ENCODE data around the gene SCUBE1. TPM values are rescaled to one million over a fixed set of nuclear protein-coding genes. Genes with fewer than 3 reads are reported as not detected.

SCUBE1 gene
- total RNA-seq, 4 donors from 2014 or later, result 0.68 to 6.4 (median 1.7) TPM

- H3K36me3 ChIP-seq, result no peaks in the 10 kb centered on the region
- TF ChIP-seq EP300 (IDR thresholded peaks at IDR 0.05; ENCODE audit: low read depth) (no peak), CTCF (IDR thresholded peaks at IDR 0.05) (no peak), POLR2AphosphoS5 (IDR thresholded peaks at IDR 0.05) (no peak), POLR2A (IDR thresholded peaks at IDR 0.05) (no peak)
- 97 to 100% methylated on average over 1 to 6 of the region's 6 CpGs for WGBS, 2 donors (ENCODE audit: low coverage in 1 of 2)
- H3K27ac ChIP-seq, result no peak overlapping the region
- H3K9me3 ChIP-seq, result no peaks in the 10 kb centered on the region
- intact Hi-C loops (cut with DNase I; ENCODE audit: low total_unique reads), result no loop called here
- no peaks in the 10 kb centered on the region for H3K4me1 ChIP-seq
- H3K4me3 ChIP-seq, result no peak overlapping the region
- H3K27me3 ChIP-seq, result no peaks in the 10 kb centered on the region
- DNase-seq, result no peak
- in situ Hi-C loops (cut with MboI; ENCODE audit: low pct_ligation_motif_present in 1 of 4, low pct_unique_long_range_greater_than_20kb in 1 of 4, low sequenced_read_pairs in 3 of 4), result no loop called here
Measured at GRCh38 chr22:43242627-43243026, 100.5 kb downstream of the SCUBE1 start.

GRCh38 chr22:43241699-43242386 is 101.3 kb downstream of the SCUBE1 start:
- Histone ChIP-seq H3K9me3 (no peaks in the 10 kb centered on the region), H3K4me3 (no peak overlapping the region), H3K27ac (no peak overlapping the region), H3K36me3 (no peaks in the 10 kb centered on the region), H3K4me1 (no peaks in the 10 kb centered on the region), H3K27me3 (no peaks in the 10 kb centered on the region)
- in situ Hi-C loops (cut with MboI; ENCODE audit: low pct_ligation_motif_present in 1 of 4, low pct_unique_long_range_greater_than_20kb in 1 of 4, low sequenced_read_pairs in 3 of 4) (no loop called here), intact Hi-C loops (cut with DNase I; ENCODE audit: low total_unique reads) (no loop called here)
- no peak for DNase-seq
- 88% methylated on average over 12 of the region's 14 CpGs; no CpG with 5 or more reads in 1 of the 2 donors for WGBS, 2 donors (ENCODE audit: low coverage in 1 of 2)
- no peak for TF ChIP-seq POLR2AphosphoS5 (IDR thresholded peaks at IDR 0.05)
- no peak for TF ChIP-seq CTCF (IDR thresholded peaks at IDR 0.05)
- TF ChIP-seq POLR2A (IDR thresholded peaks at IDR 0.05), result no peak
- TF ChIP-seq EP300 (IDR thresholded peaks at IDR 0.05; ENCODE audit: low read depth), result no peak

GRCh38 chr22:43241138-43241597 is 102.0 kb downstream of the SCUBE1 start:
- no peak for DNase-seq
- Histone ChIP-seq H3K27me3 (no peaks in the 10 kb centered on the region), H3K4me1 (no peaks in the 10 kb centered on the region), H3K27ac (no peak overlapping the region), H3K4me3 (no peak overlapping the region), H3K36me3 (no peaks in the 10 kb centered on the region), H3K9me3 (no peaks in the 10 kb centered on the region)
- WGBS, 2 donors (ENCODE audit: low coverage in 1 of 2), result 62% methylated on average over 12 of the region's 15 CpGs; no CpG with 5 or more reads in 1 of the 2 donors
- intact Hi-C loops (cut with DNase I; ENCODE audit: low total_unique reads) (no loop called here), in situ Hi-C loops (cut with MboI; ENCODE audit: low pct_ligation_motif_present in 1 of 4, low pct_unique_long_range_greater_than_20kb in 1 of 4, low sequenced_read_pairs in 3 of 4) (no loop called here)
- TF ChIP-seq CTCF (IDR thresholded peaks at IDR 0.05) (no peak), EP300 (IDR thresholded peaks at IDR 0.05; ENCODE audit: low read depth) (no peak), POLR2A (IDR thresholded peaks at IDR 0.05) (no peak), POLR2AphosphoS5 (IDR thresholded peaks at IDR 0.05) (no peak)

- TF ChIP-seq CTCF (IDR thresholded peaks at IDR 0.05) (no peak), POLR2A (IDR thresholded peaks at IDR 0.05) (no peak), EP300 (IDR thresholded peaks at IDR 0.05; ENCODE audit: low read depth) (no peak), POLR2AphosphoS5 (IDR thresholded peaks at IDR 0.05) (no peak)
- WGBS, 2 donors (ENCODE audit: low coverage in 1 of 2), result 74 to 84% methylated on average over 3 to 7 of the region's 7 CpGs
- H3K4me1 ChIP-seq, result no peaks in the 10 kb centered on the region
- H3K36me3 ChIP-seq, result no peaks in the 10 kb centered on the region
- H3K9me3 ChIP-seq, result no peaks in the 10 kb centered on the region
- no peak overlapping the region for H3K4me3 ChIP-seq
- intact Hi-C loops (cut with DNase I; ENCODE audit: low total_unique reads), result no loop called here
- peaks cover under 1% of the 10 kb centered on the region for H3K27me3 ChIP-seq
- H3K27ac ChIP-seq, result no peak overlapping the region
- in situ Hi-C loops (cut with MboI; ENCODE audit: low pct_ligation_motif_present in 1 of 4, low pct_unique_long_range_greater_than_20kb in 1 of 4, low sequenced_read_pairs in 3 of 4), result no loop called here
- no peak for DNase-seq
Measured at GRCh38 chr22:43240614-43241013, 102.6 kb downstream of the SCUBE1 start.
